ENCODE results near the gene FBXO24. TPM values are rescaled to one million over a fixed set of nuclear protein-coding genes. Genes with fewer than 3 reads are reported as not detected.

FBXO24 gene
- total and polyA plus RNA-seq, 9 of the 15 experiments (the other 6 are each of a cell fraction or from before 2014, with no cell fraction given) = 0.17 to 0.95 (median 0.50) TPM

DNA sequence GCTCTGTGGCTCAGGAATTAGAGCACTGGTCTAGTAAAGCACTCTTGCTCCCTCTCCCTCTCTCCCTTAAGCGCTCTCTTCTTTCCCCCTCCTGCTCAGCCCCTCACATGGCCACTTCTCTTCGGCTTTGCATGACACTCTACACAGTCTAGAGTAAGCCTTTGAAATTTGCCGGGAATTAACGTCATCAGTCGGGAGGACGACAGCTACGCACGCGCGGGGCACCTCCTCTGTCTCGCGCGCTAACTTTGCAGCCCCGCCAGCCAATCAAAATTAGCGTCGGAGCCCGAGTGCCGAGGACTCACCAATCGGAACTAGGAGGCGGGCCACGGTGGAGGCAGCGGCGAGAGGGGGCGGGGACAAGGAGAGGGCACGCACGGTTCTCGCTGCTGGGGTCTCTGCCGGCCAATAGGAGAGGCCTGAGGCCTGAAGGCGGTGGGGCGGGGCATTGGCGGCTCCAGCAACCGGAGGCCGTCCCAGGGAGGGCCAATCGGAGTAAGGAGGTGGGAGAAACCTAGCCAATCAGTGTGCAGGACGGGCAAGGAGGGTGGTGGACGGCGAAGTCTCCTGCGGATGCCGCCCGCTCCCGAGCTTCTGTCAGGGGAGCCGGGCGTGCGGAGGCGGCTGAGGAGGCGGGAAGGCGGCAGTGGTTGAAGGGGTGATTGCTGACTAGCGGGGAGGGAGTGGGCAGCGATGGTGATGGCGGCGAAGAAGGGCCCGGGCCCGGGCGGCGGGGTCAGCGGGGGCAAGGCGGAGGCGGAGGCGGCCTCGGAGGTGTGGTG lies 47.3 kb upstream of the FBXO24 start, which contains the start of gene AGFG2 (continued):
- TF ChIP-seq, protein P1, sequence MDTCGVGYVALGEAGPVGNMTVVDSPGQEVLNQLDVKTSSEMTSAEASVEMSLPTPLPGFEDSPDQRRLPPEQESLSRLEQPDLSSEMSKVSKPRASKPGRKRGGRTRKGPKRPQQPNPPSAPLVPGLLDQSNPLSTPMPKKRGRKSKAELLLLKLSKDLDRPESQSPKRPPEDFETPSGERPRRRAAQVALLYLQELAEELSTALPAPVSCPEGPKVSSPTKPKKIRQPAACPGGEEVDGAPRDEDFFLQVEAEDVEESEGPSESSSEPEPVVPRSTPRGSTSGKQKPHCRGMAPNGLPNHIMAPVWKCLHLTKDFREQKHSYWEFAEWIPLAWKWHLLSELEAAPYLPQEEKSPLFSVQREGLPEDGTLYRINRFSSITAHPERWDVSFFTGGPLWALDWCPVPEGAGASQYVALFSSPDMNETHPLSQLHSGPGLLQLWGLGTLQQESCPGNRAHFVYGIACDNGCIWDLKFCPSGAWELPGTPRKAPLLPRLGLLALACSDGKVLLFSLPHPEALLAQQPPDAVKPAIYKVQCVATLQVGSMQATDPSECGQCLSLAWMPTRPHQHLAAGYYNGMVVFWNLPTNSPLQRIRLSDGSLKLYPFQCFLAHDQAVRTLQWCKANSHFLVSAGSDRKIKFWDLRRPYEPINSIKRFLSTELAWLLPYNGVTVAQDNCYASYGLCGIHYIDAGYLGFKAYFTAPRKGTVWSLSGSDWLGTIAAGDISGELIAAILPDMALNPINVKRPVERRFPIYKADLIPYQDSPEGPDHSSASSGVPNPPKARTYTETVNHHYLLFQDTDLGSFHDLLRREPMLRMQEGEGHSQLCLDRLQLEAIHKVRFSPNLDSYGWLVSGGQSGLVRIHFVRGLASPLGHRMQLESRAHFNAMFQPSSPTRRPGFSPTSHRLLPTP (IDR thresholded peaks at IDR 0.05; ENCODE audit: borderline replicate concordance, extremely low read depth, insufficient read length) = no peak
- TF ChIP-seq FOXJ3 (CRISPR knock-in tag; IDR thresholded peaks at IDR 0.05) = no peak
- TF ChIP-seq KLF10 (CRISPR knock-in tag; IDR thresholded peaks at IDR 0.05) = no peak
- TF ChIP-seq RBM17 (IDR thresholded peaks at IDR 0.05; ENCODE audit: borderline replicate concordance, low read depth, low read length) = no peak
- TF ChIP-seq, protein P2, sequence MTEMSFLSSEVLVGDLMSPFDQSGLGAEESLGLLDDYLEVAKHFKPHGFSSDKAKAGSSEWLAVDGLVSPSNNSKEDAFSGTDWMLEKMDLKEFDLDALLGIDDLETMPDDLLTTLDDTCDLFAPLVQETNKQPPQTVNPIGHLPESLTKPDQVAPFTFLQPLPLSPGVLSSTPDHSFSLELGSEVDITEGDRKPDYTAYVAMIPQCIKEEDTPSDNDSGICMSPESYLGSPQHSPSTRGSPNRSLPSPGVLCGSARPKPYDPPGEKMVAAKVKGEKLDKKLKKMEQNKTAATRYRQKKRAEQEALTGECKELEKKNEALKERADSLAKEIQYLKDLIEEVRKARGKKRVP (CRISPR knock-in tag; IDR thresholded peaks at IDR 0.05) = peak; percentile 67
- TF ChIP-seq PATZ1 (CRISPR knock-in tag; IDR thresholded peaks at IDR 0.05; ENCODE audit: borderline replicate concordance) = no peak
- no peak for TF ChIP-seq ZC3H8 (IDR thresholded peaks at IDR 0.05)
- no peak for TF ChIP-seq SMAD2 (IDR thresholded peaks at IDR 0.05; ENCODE audit: low read depth, low read length)
- TF ChIP-seq, protein P3, sequence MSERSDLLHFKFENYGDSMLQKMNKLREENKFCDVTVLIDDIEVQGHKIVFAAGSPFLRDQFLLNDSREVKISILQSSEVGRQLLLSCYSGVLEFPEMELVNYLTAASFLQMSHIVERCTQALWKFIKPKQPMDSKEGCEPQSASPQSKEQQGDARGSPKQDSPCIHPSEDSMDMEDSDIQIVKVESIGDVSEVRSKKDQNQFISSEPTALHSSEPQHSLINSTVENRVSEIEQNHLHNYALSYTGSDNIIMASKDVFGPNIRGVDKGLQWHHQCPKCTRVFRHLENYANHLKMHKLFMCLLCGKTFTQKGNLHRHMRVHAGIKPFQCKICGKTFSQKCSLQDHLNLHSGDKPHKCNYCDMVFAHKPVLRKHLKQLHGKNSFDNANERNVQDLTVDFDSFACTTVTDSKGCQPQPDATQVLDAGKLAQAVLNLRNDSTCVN (CRISPR knock-in tag; IDR thresholded peaks at IDR 0.05) = peak; percentile 87
- peak; percentile 90 for TF ChIP-seq NFYB (IDR thresholded peaks at IDR 0.05; ENCODE audit: extremely low read depth, insufficient read length)
- no peak for TF ChIP-seq NR2F6 (CRISPR knock-in tag; IDR thresholded peaks at IDR 0.05)
- TF ChIP-seq GABPA (tag; conservative IDR thresholded peaks at IDR 0.05; ENCODE audit: low read depth) = no peak
- no peak for TF ChIP-seq GATA2 (CRISPR knock-in tag; IDR thresholded peaks at IDR 0.05)
- TF ChIP-seq PPARD (CRISPR knock-in tag; IDR thresholded peaks at IDR 0.05) = no peak
- no peak for TF ChIP-seq ZC3H4 (CRISPR knock-in tag; IDR thresholded peaks at IDR 0.05; ENCODE audit: borderline replicate concordance)
- TF ChIP-seq, protein P4, sequence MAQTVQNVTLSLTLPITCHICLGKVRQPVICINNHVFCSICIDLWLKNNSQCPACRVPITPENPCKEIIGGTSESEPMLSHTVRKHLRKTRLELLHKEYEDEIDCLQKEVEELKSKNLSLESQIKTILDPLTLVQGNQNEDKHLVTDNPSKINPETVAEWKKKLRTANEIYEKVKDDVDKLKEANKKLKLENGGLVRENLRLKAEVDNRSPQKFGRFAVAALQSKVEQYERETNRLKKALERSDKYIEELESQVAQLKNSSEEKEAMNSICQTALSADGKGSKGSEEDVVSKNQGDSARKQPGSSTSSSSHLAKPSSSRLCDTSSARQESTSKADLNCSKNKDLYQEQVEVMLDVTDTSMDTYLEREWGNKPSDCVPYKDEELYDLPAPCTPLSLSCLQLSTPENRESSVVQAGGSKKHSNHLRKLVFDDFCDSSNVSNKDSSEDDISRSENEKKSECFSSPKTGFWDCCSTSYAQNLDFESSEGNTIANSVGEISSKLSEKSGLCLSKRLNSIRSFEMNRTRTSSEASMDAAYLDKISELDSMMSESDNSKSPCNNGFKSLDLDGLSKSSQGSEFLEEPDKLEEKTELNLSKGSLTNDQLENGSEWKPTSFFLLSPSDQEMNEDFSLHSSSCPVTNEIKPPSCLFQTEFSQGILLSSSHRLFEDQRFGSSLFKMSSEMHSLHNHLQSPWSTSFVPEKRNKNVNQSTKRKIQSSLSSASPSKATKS (CRISPR knock-in tag; IDR thresholded peaks at IDR 0.05) = no peak
- TF ChIP-seq POLR2AphosphoS5 (IDR thresholded peaks at IDR 0.05; ENCODE audit: control insufficient read depth, insufficient read depth, low read depth, low read length) = peak; percentile 75; the same call in 1 of the 2 replicates
- TF ChIP-seq OTX1 (CRISPR knock-in tag; IDR thresholded peaks at IDR 0.05) = peak; percentile 91; the same call in 1 of the 2 replicates
